ENCODE data around the gene HEMGN.

The HEMGN gene

GRCh38 chr9:97895695-97896332 lies 42.2 kb downstream of the HEMGN start:
- no peak for DNase-seq (ENCODE audit: low spot score)

DNA sequence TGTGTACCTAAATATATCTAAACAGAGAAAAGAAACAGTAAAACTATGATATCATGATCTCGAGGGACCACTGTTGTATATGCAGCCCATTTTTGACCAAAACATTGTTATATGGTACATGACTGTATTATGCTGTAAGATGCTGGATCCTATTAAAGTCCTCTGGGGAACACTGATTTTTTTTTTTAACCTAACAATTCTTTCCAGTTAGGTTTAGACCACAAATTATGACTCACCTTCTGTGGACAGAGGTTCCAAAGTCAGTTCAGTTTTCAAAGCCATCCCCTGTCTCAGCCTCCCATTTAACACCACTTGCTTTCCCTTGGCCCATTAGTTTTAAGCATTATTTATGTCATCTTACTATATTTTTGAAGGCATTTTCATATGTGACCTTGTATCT lies 42.8 kb downstream of the HEMGN start:
- DNase-seq (ENCODE audit: low spot score): no peak

- DNase-seq (ENCODE audit: low spot score): no peak
Observed at GRCh38 chr9:97892421-97892820, 45.6 kb downstream of the HEMGN start.

DNA sequence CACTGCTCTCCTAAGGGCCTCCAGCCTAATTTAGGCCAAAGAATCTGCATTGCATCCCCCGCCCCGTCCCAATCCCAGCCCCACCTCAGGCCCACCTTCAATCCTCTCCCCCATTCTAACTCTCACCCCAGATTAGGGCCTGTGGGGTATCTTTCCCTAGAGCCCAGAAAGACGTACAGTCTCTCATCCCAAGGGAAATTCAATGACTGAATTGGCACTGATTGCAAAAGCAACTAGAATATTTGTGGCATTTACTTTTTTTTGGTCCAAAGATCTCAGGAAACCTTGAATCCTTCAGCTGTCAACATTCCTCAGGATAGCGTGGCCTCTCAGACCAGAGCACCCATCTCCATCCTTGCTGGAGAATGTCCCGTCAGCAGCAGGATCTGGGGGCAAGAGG lies 46.2 kb downstream of the HEMGN start:
- DNase-seq (ENCODE audit: low spot score): no peak

DNA sequence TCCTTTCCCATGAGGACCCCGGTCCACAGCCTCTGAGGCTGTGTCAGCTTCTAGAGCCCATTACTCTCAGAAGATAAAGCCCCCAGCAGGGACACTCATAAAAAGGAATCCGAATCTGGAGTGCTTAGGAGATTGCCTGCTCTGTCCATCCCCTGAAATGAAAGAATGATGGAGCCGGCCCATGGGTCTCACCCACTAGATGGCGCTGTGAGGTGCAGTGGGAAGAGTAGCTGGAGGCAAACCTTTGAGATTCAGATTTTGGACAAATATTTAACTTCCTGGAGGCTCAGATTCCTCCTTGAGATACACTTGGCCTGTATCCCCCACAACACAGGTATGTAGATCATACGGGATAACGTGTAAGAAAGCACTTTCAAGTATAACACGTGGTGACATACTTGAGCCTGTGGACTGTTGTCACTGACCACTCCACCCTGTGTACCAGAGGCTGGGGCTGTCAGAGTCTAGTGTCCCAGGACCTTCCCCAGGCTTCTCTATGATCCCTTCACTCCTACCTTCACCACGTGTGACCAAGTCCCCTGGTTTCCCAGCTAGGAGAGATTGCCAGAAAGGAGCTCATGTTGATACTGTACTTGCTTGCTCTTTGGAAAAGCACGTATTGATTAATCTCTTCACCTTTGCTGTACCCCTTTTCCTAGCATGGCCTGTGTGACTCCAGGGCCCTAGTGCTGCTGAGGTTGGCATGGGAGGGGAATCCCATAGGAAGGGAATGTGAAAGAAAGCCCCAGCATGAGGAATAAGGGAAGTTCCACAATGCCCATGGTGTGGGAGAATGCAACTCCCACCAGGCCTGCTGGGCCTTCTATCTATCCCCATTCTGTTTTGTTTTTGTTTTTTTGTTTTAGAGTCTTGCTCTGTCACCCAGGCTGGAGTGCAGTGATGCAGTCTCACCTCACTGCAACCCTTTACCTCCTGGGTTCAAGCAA lies 47.8 kb downstream of the HEMGN start:
- no peak for DNase-seq (ENCODE audit: low spot score)

GRCh38 chr9:97880336-97880735 lies 57.6 kb downstream of the HEMGN start:
- DNase-seq (ENCODE audit: low spot score): no peak

Data from globus pallidus (tissue), 1 donor.